HEK293 (cell line): ENCODE results near the gene RNF217.

Experiments used
- CTCF ChIA-PET: fragments of 350-600 bp; formaldehyde crosslinking; extraction: SDS; loops from one replicate; lab custom pipeline; 2021; ENCODE audit warnings: antibody characterized with exemption; lab: Yijun Ruan, JAX
- POLR2A ChIA-PET: fragments of 300-600 bp; formaldehyde crosslinking; extraction: SDS; loops from one replicate; lab custom pipeline; 2020; ENCODE audit warnings: antibody characterized with exemption, inconsistent platforms; lab: Yijun Ruan, JAX
- H3K27ac ChIP-seq: fragments of 200-500 bp; sonication (Bioruptor generic); 2 replicates; pipeline ENCODE4 v1.5.1; 2014; ENCODE audit warnings: low read depth, low read length, control low read depth, inconsistent platforms; ENCODE audit errors: extremely low read depth
- H3K36me3 ChIP-seq, 2 experiments: fragments of 200-500 bp in 1 of 2; sonication (Bioruptor generic) in 1 of 2; 1 replicate in 1 of 2; 2 replicates in 1 of 2; pipeline ENCODE4 v1.5.1; 2014 to 2017; ENCODE audit warnings: inconsistent platforms in 2 of 2, low read length in 2 of 2; ENCODE audit not compliant: control insufficient read depth in 2 of 2, insufficient read depth in 1 of 2
- H3K4me1 ChIP-seq: fragments of 200-500 bp; sonication (Bioruptor generic); 2 replicates; pipeline ENCODE4 v1.5.1; 2014; ENCODE audit warnings: mild to moderate bottlenecking, low read length, inconsistent platforms; ENCODE audit not compliant: control insufficient read depth, insufficient read depth
- H3K4me3 ChIP-seq: 2 replicates; pipeline ENCODE4 v1.5.1; 2011; ENCODE audit warnings: low read depth, mild to moderate bottlenecking, control low read depth, low read length, moderate library complexity
- H3K9me3 ChIP-seq: fragments of 200-500 bp; sonication (Bioruptor generic); 2 replicates; pipeline ENCODE4 v1.5.1; 2014; ENCODE audit warnings: low read depth, low read length, inconsistent platforms; ENCODE audit not compliant: control insufficient read depth, insufficient read depth
- HOXC10 ChIP-seq: sonication (generic); formaldehyde crosslinking; IDR thresholded peaks from 2 replicates; pipeline ENCODE4 v1.8.1; 2023; ENCODE audit warnings: mild to moderate bottlenecking, missing genetic modification reagents
- IKZF3 ChIP-seq: fragments of 450-650 bp; IDR thresholded peaks from 2 replicates; pipeline ENCODE4 v1.5.0; 2018; ENCODE audit warnings: missing biosample characterization, mild to moderate bottlenecking, missing genetic modification characterization, moderate library complexity
- MZF1 ChIP-seq: fragments of 450-650 bp; formaldehyde crosslinking; IDR thresholded peaks from 2 replicates; pipeline ENCODE4 v1.5.1; 2017; ENCODE audit warnings: missing biosample characterization, missing genetic modification characterization, borderline replicate concordance
- ZBTB17 ChIP-seq: fragments of 450-650 bp; formaldehyde crosslinking; IDR thresholded peaks from 2 replicates; pipeline ENCODE4 v1.5.1; 2016; ENCODE audit warnings: missing biosample characterization, missing genetic modification characterization
- ZBTB8A ChIP-seq: fragments of 450-650 bp; formaldehyde crosslinking; IDR thresholded peaks from 2 replicates; pipeline ENCODE4 v1.5.1; 2016; ENCODE audit warnings: missing biosample characterization, missing genetic modification characterization
- ZEB2 ChIP-seq: fragments of 450-650 bp; formaldehyde crosslinking; IDR thresholded peaks from 2 replicates; pipeline ENCODE4 v1.5.1; 2016; ENCODE audit warnings: missing biosample characterization, missing genetic modification characterization
- ZNF610 ChIP-seq: fragments of 450-650 bp; formaldehyde crosslinking; IDR thresholded peaks from 2 replicates; pipeline ENCODE4 v1.5.1; 2016; ENCODE audit warnings: missing biosample characterization, missing genetic modification characterization, borderline replicate concordance
- ZNF629 ChIP-seq: fragments of 450-650 bp; formaldehyde crosslinking; IDR thresholded peaks from 2 replicates; pipeline ENCODE4 v1.5.1; 2017; ENCODE audit warnings: missing biosample characterization, missing genetic modification characterization
- ZNF660 ChIP-seq: fragments of 450-650 bp; IDR thresholded peaks from 2 replicates; pipeline ENCODE4 v1.5.1; 2018; ENCODE audit warnings: missing biosample characterization, mild to moderate bottlenecking, missing genetic modification characterization
- ZNF692 ChIP-seq: fragments of 450-650 bp; formaldehyde crosslinking; IDR thresholded peaks from 2 replicates; pipeline ENCODE4 v1.5.1; 2016; ENCODE audit warnings: missing biosample characterization, missing genetic modification characterization
- ZNF777 ChIP-seq: fragments of 450-650 bp; formaldehyde crosslinking; IDR thresholded peaks from 2 replicates; pipeline ENCODE4 v1.5.1; 2017; ENCODE audit warnings: missing biosample characterization, missing genetic modification characterization, borderline replicate concordance
- ZNF785 ChIP-seq: fragments of 450-650 bp; formaldehyde crosslinking; IDR thresholded peaks from 2 replicates; pipeline ENCODE4 v1.5.1; 2016; ENCODE audit warnings: missing biosample characterization, missing genetic modification characterization
- TF ChIP-seq, protein P1 (sequence below): fragments of 450-650 bp; formaldehyde crosslinking; optimal IDR thresholded peaks from 2 replicates; pipeline ENCODE3; 2016; ENCODE audit warnings: missing biosample characterization, mild to moderate bottlenecking, missing genetic modification characterization
- TF ChIP-seq, protein P2 (sequence below): fragments of 450-650 bp; formaldehyde crosslinking; IDR thresholded peaks from 2 replicates; pipeline ENCODE4 v1.5.1; 2016; ENCODE audit warnings: missing biosample characterization, missing genetic modification characterization, low read depth
- TF ChIP-seq, protein P3 (sequence below): fragments of 450-650 bp; formaldehyde crosslinking; IDR thresholded peaks from 2 replicates; pipeline ENCODE4 v1.5.1; 2016; ENCODE audit warnings: missing biosample characterization, missing genetic modification characterization, borderline replicate concordance

The RNF217 gene

DNA sequence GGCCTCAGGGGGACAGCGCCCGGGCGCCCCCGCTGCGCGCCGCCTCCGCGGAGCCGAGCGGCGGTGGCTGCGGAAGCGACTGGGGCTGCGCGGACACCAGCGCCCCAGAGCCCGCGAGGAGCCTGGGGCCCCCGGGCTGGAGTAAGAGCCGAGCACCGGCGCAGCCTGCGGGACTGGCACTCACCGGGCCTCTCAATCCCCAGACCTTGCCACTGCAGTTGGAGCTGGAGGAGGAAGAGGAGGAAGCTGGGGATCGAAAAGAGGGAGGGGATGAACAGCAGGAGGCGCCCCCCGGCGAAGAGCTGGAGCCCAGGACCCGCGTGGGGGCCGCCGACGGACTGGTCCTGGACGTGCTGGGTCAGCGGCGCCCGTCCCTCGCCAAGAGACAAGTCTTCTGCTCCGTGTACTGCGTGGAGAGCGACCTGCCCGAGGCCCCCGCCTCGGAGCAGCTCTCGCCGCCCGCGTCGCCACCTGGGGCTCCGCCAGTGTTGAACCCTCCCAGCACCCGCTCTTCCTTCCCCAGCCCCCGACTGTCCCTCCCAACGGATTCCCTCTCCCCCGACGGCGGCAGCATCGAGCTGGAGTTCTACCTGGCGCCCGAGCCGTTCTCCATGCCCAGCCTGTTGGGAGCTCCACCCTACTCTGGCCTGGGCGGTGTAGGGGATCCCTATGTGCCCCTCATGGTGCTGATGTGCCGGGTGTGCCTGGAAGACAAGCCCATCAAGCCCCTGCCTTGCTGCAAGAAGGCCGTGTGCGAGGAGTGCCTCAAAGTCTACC lies 590 bp downstream of the RNF217 start (continued):
- TF ChIP-seq HOXC10, result no peak
- TF ChIP-seq, all 188 proteins: peak for 48

- POLR2A ChIA-PET, result interaction anchor here (0.8 to 1.8 kb wide), 10 partner anchors 11 to 190 kb away, joined by 3 to 8 read pairs (median 4); partner anchors contain the start of gene TPD52L1
- peaks cover 9% of the 10 kb centered on the region; the same call in 1 of the 2 replicates for H3K4me1 ChIP-seq
- no peaks in the 10 kb centered on the region for H3K9me3 ChIP-seq
- CTCF ChIA-PET, result interaction anchor here (1.0 to 3.7 kb wide), 7 partner anchors 11 to 224 kb away, joined by 3 to 26 read pairs (median 4); no protein-coding TSS in a partner anchor
- H3K27ac ChIP-seq, result peak overlapping the region; percentile 96
- TF ChIP-seq ZNF610 (tag by site-specific recombination), result no peak
- TF ChIP-seq, protein P1, sequence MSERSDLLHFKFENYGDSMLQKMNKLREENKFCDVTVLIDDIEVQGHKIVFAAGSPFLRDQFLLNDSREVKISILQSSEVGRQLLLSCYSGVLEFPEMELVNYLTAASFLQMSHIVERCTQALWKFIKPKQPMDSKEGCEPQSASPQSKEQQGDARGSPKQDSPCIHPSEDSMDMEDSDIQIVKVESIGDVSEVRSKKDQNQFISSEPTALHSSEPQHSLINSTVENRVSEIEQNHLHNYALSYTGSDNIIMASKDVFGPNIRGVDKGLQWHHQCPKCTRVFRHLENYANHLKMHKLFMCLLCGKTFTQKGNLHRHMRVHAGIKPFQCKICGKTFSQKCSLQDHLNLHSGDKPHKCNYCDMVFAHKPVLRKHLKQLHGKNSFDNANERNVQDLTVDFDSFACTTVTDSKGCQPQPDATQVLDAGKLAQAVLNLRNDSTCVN (tag by site-specific recombination), result no peak
- 0 out of 2 replicates have a peak, but pooled peaks have one; percentile 4 for TF ChIP-seq ZNF692
- peak; percentile 82 for TF ChIP-seq ZBTB17
- 0 out of 2 replicates have a peak, but pooled peaks have one; percentile 33 for TF ChIP-seq ZNF660 (tag by site-specific recombination)
- peak; percentile 82 for TF ChIP-seq ZNF629 (tag by site-specific recombination)
- TF ChIP-seq IKZF3, result no peak
- no peak for TF ChIP-seq ZNF777
- 0 out of 2 replicates have a peak, but pooled peaks have one; percentile 3 for TF ChIP-seq ZBTB8A (tag by site-specific recombination)
- 0 out of 2 replicates have a peak, but pooled peaks have one; percentile 20 for TF ChIP-seq ZEB2 (tag by site-specific recombination)
- TF ChIP-seq, protein P2, sequence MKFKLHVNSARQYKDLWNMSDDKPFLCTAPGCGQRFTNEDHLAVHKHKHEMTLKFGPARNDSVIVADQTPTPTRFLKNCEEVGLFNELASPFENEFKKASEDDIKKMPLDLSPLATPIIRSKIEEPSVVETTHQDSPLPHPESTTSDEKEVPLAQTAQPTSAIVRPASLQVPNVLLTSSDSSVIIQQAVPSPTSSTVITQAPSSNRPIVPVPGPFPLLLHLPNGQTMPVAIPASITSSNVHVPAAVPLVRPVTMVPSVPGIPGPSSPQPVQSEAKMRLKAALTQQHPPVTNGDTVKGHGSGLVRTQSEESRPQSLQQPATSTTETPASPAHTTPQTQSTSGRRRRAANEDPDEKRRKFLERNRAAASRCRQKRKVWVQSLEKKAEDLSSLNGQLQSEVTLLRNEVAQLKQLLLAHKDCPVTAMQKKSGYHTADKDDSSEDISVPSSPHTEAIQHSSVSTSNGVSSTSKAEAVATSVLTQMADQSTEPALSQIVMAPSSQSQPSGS (tag by site-specific recombination), result peak; percentile 72
- 0 out of 2 replicates have a peak, but pooled peaks have one; percentile 16 for TF ChIP-seq MZF1 (tag by site-specific recombination)
- TF ChIP-seq ZNF785, result no peak
- TF ChIP-seq, protein P3, sequence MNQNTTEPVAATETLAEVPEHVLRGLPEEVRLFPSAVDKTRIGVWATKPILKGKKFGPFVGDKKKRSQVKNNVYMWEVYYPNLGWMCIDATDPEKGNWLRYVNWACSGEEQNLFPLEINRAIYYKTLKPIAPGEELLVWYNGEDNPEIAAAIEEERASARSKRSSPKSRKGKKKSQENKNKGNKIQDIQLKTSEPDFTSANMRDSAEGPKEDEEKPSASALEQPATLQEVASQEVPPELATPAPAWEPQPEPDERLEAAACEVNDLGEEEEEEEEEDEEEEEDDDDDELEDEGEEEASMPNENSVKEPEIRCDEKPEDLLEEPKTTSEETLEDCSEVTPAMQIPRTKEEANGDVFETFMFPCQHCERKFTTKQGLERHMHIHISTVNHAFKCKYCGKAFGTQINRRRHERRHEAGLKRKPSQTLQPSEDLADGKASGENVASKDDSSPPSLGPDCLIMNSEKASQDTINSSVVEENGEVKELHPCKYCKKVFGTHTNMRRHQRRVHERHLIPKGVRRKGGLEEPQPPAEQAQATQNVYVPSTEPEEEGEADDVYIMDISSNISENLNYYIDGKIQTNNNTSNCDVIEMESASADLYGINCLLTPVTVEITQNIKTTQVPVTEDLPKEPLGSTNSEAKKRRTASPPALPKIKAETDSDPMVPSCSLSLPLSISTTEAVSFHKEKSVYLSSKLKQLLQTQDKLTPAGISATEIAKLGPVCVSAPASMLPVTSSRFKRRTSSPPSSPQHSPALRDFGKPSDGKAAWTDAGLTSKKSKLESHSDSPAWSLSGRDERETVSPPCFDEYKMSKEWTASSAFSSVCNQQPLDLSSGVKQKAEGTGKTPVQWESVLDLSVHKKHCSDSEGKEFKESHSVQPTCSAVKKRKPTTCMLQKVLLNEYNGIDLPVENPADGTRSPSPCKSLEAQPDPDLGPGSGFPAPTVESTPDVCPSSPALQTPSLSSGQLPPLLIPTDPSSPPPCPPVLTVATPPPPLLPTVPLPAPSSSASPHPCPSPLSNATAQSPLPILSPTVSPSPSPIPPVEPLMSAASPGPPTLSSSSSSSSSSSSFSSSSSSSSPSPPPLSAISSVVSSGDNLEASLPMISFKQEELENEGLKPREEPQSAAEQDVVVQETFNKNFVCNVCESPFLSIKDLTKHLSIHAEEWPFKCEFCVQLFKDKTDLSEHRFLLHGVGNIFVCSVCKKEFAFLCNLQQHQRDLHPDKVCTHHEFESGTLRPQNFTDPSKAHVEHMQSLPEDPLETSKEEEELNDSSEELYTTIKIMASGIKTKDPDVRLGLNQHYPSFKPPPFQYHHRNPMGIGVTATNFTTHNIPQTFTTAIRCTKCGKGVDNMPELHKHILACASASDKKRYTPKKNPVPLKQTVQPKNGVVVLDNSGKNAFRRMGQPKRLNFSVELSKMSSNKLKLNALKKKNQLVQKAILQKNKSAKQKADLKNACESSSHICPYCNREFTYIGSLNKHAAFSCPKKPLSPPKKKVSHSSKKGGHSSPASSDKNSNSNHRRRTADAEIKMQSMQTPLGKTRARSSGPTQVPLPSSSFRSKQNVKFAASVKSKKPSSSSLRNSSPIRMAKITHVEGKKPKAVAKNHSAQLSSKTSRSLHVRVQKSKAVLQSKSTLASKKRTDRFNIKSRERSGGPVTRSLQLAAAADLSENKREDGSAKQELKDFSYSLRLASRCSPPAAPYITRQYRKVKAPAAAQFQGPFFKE (tag by site-specific recombination), result no peak
- peak overlapping the region; percentile 89 for H3K4me3 ChIP-seq
- H3K36me3 ChIP-seq, result peaks cover 6 to 10% of the 10 kb centered on the region in 2 experiments; a peak in 2 of 3 replicates
Measured at GRCh38 chr6:124963416-124963785, 1.2 kb downstream of the RNF217 start.
